Sciatic nerve (tissue), 2 donors: ENCODE data around the gene KIAA0825. TPM values are rescaled to one million over a fixed set of nuclear protein-coding genes. Genes with fewer than 3 reads are reported as not detected.
A peak's percentile ranks its signal among the peaks of the same experiment; 100 is the strongest.

Experiments used
- ATAC-seq: fragments of 200-7000 bp; cut with Tn5 transposase; one replicate; pipeline ENCODE4 v1.9.1; 2020; ENCODE audit warnings: mild to moderate bottlenecking, moderate library complexity
- DNase-seq: peaks from one replicate; pipeline ENCODE4 v3.0.0-alpha.2; 2020; ENCODE audit warnings: low spot score
- intact Hi-C: fragments of 100-400 bp; cut with DNase I; formaldehyde crosslinking; loops from one replicate; pipeline ENCODE4 v1.14.2; 2022
- total RNA-seq: library from RNA; stranded (reverse); fragmentation: NEBNext Ultra II Directional; extraction: Animal tissue kit (Norgen Biotek cat#: 25700); gene quantifications from one replicate; pipeline ENCODE4 v1.2.1, GENCODE V29; 2021
- donor health status: DM: no; HTN: no; CAD: no.
- donor health status: DM: no; HTN: no; CAD: no.

The KIAA0825 gene
- total RNA-seq, 1 donor from 2014 or later, result 5.6 TPM

GRCh38 chr5:94228791-94229190, 389.6 kb downstream of the KIAA0825 start:
- ATAC-seq (no peak), DNase-seq (no peak)
- intact Hi-C loops, result no loop called here

GRCh38 chr5:94223235-94223634, 395.2 kb downstream of the KIAA0825 start:
- ATAC-seq (no peak), DNase-seq (no peak)
- intact Hi-C loops, result no loop called here

- no peak for ATAC-seq
- DNase-seq, result no peak
- intact Hi-C loops, result no loop called here
Measured at GRCh38 chr5:94218374-94218773, 400.0 kb downstream of the KIAA0825 start.

- ATAC-seq, result no peak
- no peak for DNase-seq
- intact Hi-C loops, result no loop called here
Measured at GRCh38 chr5:94217745-94218144, 400.7 kb downstream of the KIAA0825 start.

- DNase-seq (no peak), ATAC-seq (no peak)
- intact Hi-C loops, result no loop called here
Measured at GRCh38 chr5:94217216-94217615, 401.2 kb downstream of the KIAA0825 start.

- intact Hi-C loops, result no loop called here
- no peak for ATAC-seq
- DNase-seq, result no peak
Measured at GRCh38 chr5:94212476-94212875, 405.9 kb downstream of the KIAA0825 start.

- DNase-seq (no peak), ATAC-seq (no peak)
- intact Hi-C loops, result no loop called here
Measured at GRCh38 chr5:94209774-94210355, 408.5 kb downstream of the KIAA0825 start.

GRCh38 chr5:94209272-94209671, 409.1 kb downstream of the KIAA0825 start:
- no peak for DNase-seq
- intact Hi-C loops, result no loop called here
- ATAC-seq, result no peak

GRCh38 chr5:94199566-94199965, 418.8 kb downstream of the KIAA0825 start:
- peak; percentile 46 for ATAC-seq
- intact Hi-C loops, result no loop called here

GRCh38 chr5:94197970-94198369, 420.4 kb downstream of the KIAA0825 start:
- intact Hi-C loops, result no loop called here
- ATAC-seq (no peak), DNase-seq (no peak)

More at GRCh38 chr5:94199566-94199965, 418.8 kb downstream of the KIAA0825 start:
- no peak for DNase-seq

GRCh38 chr5:94196953-94197352, 421.5 kb downstream of the KIAA0825 start:
- ATAC-seq, result no peak
- intact Hi-C loops, result no loop called here
- DNase-seq, result no peak

- intact Hi-C loops, result no loop called here
- no peak for ATAC-seq
- no peak for DNase-seq
Measured at GRCh38 chr5:94192658-94193391, 425.6 kb downstream of the KIAA0825 start.

GRCh38 chr5:94191604-94192003, 426.8 kb downstream of the KIAA0825 start:
- DNase-seq (no peak), ATAC-seq (no peak)
- intact Hi-C loops, result no loop called here

GRCh38 chr5:94188725-94189124, 429.7 kb downstream of the KIAA0825 start:
- ATAC-seq, result no peak
- intact Hi-C loops, result no loop called here
- DNase-seq, result no peak

GRCh38 chr5:94184870-94185269, 433.5 kb downstream of the KIAA0825 start:
- DNase-seq, result no peak
- intact Hi-C loops, result no loop called here
- no peak for ATAC-seq

GRCh38 chr5:94181895-94182294, 436.5 kb downstream of the KIAA0825 start:
- DNase-seq, result no peak
- intact Hi-C loops, result no loop called here
- no peak for ATAC-seq

GRCh38 chr5:94180761-94181160, 437.6 kb downstream of the KIAA0825 start:
- intact Hi-C loops, result no loop called here
- ATAC-seq (no peak), DNase-seq (no peak)

GRCh38 chr5:94175912-94176311, 442.5 kb downstream of the KIAA0825 start:
- ATAC-seq (no peak), DNase-seq (no peak)
- intact Hi-C loops, result no loop called here

- no peak for ATAC-seq
- DNase-seq, result no peak
- intact Hi-C loops, result no loop called here
Measured at GRCh38 chr5:94174748-94175411, 443.5 kb downstream of the KIAA0825 start.

GRCh38 chr5:94173100-94173499, 445.3 kb downstream of the KIAA0825 start:
- ATAC-seq (no peak), DNase-seq (no peak)
- intact Hi-C loops, result no loop called here
